22Rv1 (cell line): ENCODE data around the gene TTLL8.

Experiments
- ZFX ChIP-seq: fragments of 450-650 bp; IDR thresholded peaks from 2 replicates; pipeline ENCODE4 v1.6.1; 2017; ENCODE audit warnings: antibody characterized with exemption, borderline replicate concordance
- TF ChIP-seq, protein P1 (sequence below): fragments of 450-650 bp; IDR thresholded peaks from 2 replicates; pipeline ENCODE4 v1.5.1; 2017; ENCODE audit warnings: mild to moderate bottlenecking

DNA sequence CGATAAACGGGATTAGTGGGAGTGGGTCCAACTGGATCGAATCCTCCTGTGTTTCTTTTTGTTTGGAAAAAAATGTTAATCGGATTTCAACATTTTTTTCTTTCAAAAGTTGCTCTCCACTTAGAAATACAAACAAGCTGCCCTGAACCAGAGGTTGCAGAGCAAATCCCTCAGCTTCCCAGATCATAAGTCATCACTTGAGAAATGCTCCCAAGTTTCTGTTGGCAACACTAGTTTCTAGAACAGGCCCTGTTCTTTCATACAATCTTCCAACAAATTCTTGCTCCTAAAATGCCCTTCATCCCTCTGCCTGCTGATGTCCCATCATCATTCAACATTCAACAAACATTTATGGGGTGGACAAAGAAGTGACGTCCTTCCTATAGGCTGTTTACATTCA, 28.4 kb upstream of the TTLL8 start:
- TF ChIP-seq, protein P1, sequence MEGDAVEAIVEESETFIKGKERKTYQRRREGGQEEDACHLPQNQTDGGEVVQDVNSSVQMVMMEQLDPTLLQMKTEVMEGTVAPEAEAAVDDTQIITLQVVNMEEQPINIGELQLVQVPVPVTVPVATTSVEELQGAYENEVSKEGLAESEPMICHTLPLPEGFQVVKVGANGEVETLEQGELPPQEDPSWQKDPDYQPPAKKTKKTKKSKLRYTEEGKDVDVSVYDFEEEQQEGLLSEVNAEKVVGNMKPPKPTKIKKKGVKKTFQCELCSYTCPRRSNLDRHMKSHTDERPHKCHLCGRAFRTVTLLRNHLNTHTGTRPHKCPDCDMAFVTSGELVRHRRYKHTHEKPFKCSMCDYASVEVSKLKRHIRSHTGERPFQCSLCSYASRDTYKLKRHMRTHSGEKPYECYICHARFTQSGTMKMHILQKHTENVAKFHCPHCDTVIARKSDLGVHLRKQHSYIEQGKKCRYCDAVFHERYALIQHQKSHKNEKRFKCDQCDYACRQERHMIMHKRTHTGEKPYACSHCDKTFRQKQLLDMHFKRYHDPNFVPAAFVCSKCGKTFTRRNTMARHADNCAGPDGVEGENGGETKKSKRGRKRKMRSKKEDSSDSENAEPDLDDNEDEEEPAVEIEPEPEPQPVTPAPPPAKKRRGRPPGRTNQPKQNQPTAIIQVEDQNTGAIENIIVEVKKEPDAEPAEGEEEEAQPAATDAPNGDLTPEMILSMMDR, result no peak
- no peak for TF ChIP-seq ZFX
